ENCODE results near the gene PCGF6.
A peak's percentile ranks its signal among the peaks of the same experiment; 100 is the strongest.

PCGF6 gene

DNA sequence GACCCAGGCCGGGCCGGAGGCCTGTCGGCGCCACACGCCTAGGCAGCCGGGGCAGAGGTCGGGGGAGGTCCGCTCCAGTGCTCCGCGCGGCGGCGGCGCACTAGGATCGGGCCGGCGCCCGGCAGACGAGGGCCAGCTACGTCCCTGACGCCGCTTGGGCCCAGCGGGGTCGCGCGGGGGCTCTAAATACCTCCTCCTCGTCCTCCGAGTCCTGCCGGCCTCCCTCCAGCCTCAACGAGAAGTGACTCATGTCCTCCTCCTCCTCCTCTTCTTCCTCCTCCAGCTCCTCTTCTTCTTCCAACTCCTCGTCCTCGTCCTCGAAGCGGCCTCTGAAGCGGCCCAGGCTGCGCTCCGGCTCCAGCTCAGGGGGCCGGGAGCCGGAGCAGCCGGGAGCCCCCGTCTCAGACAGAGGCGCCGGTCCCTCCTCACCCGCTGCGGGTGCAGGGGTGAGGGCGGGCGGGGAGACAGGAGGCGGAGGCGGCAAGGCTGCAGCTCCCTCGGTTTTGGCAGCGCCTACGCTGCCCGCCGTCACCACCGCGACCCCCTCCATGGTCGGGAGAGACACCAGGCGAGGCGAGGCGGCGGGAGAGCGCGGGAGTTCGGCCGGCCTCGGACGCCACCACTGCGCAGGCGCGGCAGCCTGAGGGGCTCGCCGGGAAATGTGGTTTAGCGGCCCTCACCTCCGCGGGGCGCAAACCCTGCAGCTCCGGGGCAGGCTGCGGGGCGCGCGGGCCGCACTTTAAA, at the start of gene PCGF6:
Gene PCGF6 (minus strand): TSS at position 624 of the 744 bp plus-strand sequence. CDS start 74 bp downstream, at position 550.
- DNase-seq (ENCODE audit: low read depth), result no peak
- peak within 1 kb of the TSS; percentile 70 for H3K4me3 ChIP-seq (ENCODE audit: low read depth, low read length)
- TF ChIP-seq, protein P1, sequence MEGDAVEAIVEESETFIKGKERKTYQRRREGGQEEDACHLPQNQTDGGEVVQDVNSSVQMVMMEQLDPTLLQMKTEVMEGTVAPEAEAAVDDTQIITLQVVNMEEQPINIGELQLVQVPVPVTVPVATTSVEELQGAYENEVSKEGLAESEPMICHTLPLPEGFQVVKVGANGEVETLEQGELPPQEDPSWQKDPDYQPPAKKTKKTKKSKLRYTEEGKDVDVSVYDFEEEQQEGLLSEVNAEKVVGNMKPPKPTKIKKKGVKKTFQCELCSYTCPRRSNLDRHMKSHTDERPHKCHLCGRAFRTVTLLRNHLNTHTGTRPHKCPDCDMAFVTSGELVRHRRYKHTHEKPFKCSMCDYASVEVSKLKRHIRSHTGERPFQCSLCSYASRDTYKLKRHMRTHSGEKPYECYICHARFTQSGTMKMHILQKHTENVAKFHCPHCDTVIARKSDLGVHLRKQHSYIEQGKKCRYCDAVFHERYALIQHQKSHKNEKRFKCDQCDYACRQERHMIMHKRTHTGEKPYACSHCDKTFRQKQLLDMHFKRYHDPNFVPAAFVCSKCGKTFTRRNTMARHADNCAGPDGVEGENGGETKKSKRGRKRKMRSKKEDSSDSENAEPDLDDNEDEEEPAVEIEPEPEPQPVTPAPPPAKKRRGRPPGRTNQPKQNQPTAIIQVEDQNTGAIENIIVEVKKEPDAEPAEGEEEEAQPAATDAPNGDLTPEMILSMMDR (IDR thresholded peaks at IDR 0.05; ENCODE audit: control insufficient read depth, extremely low read depth, insufficient read depth), result 0 out of 2 replicates have a peak, but pooled peaks have one; percentile 9

DNA sequence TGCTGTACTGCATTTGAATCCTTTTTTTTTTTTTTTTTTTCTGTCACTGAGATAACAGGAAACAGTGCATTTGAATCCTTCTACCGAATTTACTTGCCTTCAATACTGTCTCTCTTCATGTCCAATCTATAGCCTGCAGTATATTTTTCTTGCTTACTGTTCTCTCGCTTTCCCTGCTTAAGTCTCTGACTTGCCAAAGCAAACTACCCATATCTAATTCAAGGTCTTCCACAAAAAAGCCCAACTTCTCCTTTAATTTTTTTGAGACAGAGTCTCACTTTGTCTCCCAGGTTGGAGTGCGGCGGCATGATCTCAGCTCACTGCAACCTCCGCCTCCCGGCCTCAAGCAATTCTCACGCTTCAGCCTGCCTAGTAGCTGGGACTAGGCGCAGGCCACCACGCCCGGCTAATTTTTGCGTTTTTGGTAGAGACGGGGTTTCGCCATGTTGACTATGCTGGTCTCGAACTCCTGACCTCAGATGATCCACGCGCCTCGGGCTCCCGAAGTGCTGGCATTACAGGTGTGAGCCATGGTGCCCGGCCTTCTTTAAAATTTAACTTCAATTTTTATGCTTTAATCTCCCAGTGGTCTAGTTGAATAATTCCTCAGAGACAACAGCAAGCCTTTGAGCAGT, 46.4 kb upstream of the PCGF6 start:
- TF ChIP-seq, protein P1 (IDR thresholded peaks at IDR 0.05; ENCODE audit: control insufficient read depth, extremely low read depth, insufficient read depth), result no peak
- H3K4me3 ChIP-seq (ENCODE audit: low read depth, low read length), result peak overlapping the region; percentile 95
- DNase-seq (ENCODE audit: low read depth), result no peak

DNA sequence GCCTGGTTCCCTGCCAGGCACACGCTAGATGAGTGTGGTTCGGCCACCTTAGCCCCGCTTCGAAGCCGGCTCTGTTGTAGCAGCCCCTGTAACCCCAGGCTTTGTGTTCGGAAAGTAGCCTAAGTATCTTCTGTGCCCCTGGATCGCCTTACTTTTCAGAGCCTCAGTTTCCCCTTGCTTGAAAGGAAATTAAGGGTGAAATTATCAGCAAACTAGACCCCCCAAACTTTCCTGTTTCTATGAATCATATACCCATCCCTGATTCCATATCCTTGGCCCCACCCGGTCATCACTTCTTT, 45.8 kb upstream of the PCGF6 start:
- DNase-seq (ENCODE audit: low read depth), result no peak
- H3K4me3 ChIP-seq (ENCODE audit: low read depth, low read length), result peak overlapping the region; percentile 95
- TF ChIP-seq, protein P1 (IDR thresholded peaks at IDR 0.05; ENCODE audit: control insufficient read depth, extremely low read depth, insufficient read depth), result no peak

DNA sequence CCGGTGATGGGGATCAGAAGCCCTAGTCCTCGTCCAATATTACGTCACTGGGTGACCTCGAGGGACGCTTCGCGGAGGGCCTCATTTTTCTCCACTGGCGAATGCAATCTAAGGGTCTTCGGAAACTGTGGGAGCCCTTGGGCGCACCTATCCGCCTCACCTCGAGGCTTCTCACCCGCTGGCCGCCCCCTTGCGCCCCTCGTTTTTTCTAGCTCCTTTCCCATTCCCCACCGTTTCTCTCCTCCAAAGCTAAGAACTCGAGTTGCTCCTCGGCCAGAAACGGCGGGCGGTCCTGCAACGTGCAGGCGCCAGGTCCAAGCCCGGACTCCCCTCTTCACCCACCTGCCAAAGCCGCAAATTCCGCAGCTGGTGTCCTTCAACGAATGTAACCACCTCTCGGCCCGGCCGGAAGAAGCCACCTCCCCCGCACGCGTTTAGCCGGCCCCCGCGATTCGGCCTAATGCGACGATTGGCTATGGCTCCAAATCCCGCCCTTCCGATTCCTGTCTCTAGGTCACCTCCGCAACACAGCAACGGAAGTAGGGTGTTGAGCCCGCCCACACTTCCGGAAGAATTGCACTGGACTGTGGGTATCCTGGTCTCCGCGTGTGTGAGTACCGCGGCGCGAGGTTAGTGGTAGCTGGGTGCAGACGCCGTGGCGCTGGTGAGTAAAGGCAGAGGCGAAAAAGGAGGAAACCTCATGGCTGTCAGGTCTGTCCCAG, 45.3 kb upstream of the PCGF6 start, which contains the start of the genes ATP5MK and PDCD11:
Gene ATP5MK (minus strand): TSS at position 409 of the 722 bp plus-strand sequence. CDS start 4,018 bp downstream, outside the sequence.
Gene PDCD11 (plus strand): TSS at position 560 of the 722 bp plus-strand sequence. CDS start 1,801 bp downstream, outside the sequence.
- DNase-seq (ENCODE audit: low read depth), result peak; percentile 97
- TF ChIP-seq, protein P1 (IDR thresholded peaks at IDR 0.05; ENCODE audit: control insufficient read depth, extremely low read depth, insufficient read depth), result peak; percentile 39
- peak within 1 kb of the TSS; percentile 95 for H3K4me3 ChIP-seq (ENCODE audit: low read depth, low read length)

DNA sequence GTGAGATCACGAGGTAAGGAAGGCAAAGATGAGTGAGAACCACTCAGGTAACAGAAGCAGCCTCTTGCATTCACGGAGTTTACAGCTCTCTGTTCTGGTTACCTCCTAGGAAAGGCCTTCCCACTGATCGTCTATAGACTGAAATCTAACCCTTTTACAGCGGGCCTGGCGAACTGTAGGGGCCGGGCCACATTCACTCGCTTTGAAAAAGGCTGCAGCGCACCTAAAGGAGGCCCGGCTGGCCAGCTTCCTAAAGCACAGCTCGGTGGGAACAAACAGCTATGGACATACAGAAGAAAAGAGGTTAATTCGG, 44.8 kb upstream of the PCGF6 start:
- no peak for DNase-seq (ENCODE audit: low read depth)
- peak overlapping the region; percentile 95 for H3K4me3 ChIP-seq (ENCODE audit: low read depth, low read length)
- TF ChIP-seq, protein P1 (IDR thresholded peaks at IDR 0.05; ENCODE audit: control insufficient read depth, extremely low read depth, insufficient read depth), result no peak

DNA sequence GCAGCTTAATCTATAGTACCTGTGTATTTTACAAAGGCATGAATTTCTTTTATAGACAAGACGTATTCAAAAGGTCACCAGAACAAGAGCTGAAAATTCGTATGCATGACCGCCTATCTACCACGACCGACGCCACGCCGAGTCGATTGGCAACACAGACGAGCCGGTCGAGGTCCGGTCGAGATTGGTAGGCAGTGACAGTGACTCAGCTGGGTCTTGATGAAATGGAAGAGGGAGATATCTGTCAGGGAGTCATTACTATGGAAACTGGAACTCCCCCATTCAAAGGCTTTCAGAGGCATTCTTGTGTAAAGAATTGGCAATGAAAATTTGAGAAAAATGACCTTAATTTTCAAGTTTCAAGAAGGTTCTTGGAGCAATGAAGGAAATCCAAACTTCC, 43.2 kb upstream of the PCGF6 start:
- DNase-seq (ENCODE audit: low read depth), result no peak
- H3K4me3 ChIP-seq (ENCODE audit: low read depth, low read length), result no peak overlapping the region

More for the DNA sequence above, 43.2 kb upstream of the PCGF6 start:
- TF ChIP-seq, protein P1 (IDR thresholded peaks at IDR 0.05; ENCODE audit: control insufficient read depth, extremely low read depth, insufficient read depth), result no peak
